SK-N-SH (cell line): ENCODE measurements around the gene MPO. TPM values are rescaled to one million over a fixed set of nuclear protein-coding genes. Genes with fewer than 3 reads are reported as not detected.
A peak's percentile ranks its signal among the peaks of the same experiment; 100 is the strongest.

Experiments
- CTCF ChIA-PET: fragments of 300-600, 350-600 bp; formaldehyde crosslinking; extraction: SDS; loops from one replicate; lab custom pipeline; 2021; lab: Yijun Ruan, JAX
- POLR2A ChIA-PET: fragments of 350-600 bp; sonication (Branson Sonifier 250); formaldehyde crosslinking; extraction: SDS; loops from one replicate; lab custom pipeline; 2020; ENCODE audit warnings: antibody characterized with exemption, inconsistent platforms; lab: Yijun Ruan, JAX
- DNase-seq: peaks from one replicate; pipeline ENCODE4 v3.0.0; 2012
- H2AFZ ChIP-seq: fragments of 200-600 bp; sonication (generic); 2 replicates; pipeline ENCODE4 v1.8.1; 2016; ENCODE audit warnings: antibody characterized with exemption, mild to moderate bottlenecking, low read depth
- H3F3A ChIP-seq: fragments of 200-600 bp; sonication (generic); replicated peaks from 2 replicates; pipeline ENCODE3; 2016; ENCODE audit warnings: antibody characterized with exemption, mild to moderate bottlenecking; ENCODE audit not compliant: insufficient read depth
- H3K27ac ChIP-seq, 2 experiments: fragments of 200-500 bp in 1 of 2; fragments of 200-600 bp in 1 of 2; sonication (Bioruptor generic) in 1 of 2; sonication (generic), shearing (Covaris generic) in 1 of 2; 2 replicates each; pipeline versions ENCODE4 v1.5.1 to v1.6.1; 2014 to 2016; ENCODE audit warnings: low read depth in 2 of 2, inconsistent platforms in 1 of 2, low read length in 1 of 2, mild to moderate bottlenecking in 1 of 2, mixed read lengths in 1 of 2
- H3K27me3 ChIP-seq: fragments of 200-600 bp; sonication (generic), shearing (Covaris generic); 2 replicates; pipeline ENCODE4 v1.6.1; 2016; ENCODE audit warnings: mixed run types; ENCODE audit not compliant: insufficient read depth
- H3K36me3 ChIP-seq, 2 experiments: fragments of 200-500 bp in 1 of 2; fragments of 200-600 bp in 1 of 2; sonication (Bioruptor generic) in 1 of 2; sonication (generic) in 1 of 2; replicated peaks in 1 of 2; 2 replicates each; pipeline versions ENCODE3 to v1.5.1; 2014 to 2016; ENCODE audit warnings: low read length in 1 of 2, mild to moderate bottlenecking in 1 of 2; ENCODE audit not compliant: insufficient read depth in 2 of 2, control insufficient read depth in 1 of 2
- H3K4me1 ChIP-seq, 2 experiments: fragments of 200-500 bp in 1 of 2; fragments of 200-600 bp in 1 of 2; sonication (Bioruptor generic) in 1 of 2; sonication (generic), shearing (Covaris generic) in 1 of 2; 2 replicates each; pipeline versions ENCODE4 v1.5.1 to v1.6.1; 2014 to 2016; ENCODE audit warnings: low read depth in 1 of 2, low read length in 1 of 2, mixed run types in 1 of 2; ENCODE audit not compliant: insufficient read depth in 2 of 2, control insufficient read depth in 1 of 2
- H3K4me2 ChIP-seq: fragments of 200-600 bp; sonication (generic), shearing (Covaris generic); 2 replicates; pipeline ENCODE4 v1.6.1; 2017; ENCODE audit warnings: mixed run types
- H3K4me3 ChIP-seq, 2 experiments: fragments of 200-500 bp in 1 of 2; fragments of 200-600 bp in 1 of 2; sonication (Bioruptor generic) in 1 of 2; sonication (generic), shearing (Covaris generic) in 1 of 2; 2 replicates each; pipeline versions ENCODE4 v1.5.1 to v1.8.1; 2014 to 2016; ENCODE audit warnings: low read depth in 2 of 2, inconsistent platforms in 1 of 2, low read length in 1 of 2, mild to moderate bottlenecking in 1 of 2, mixed read lengths in 1 of 2, moderate library complexity in 1 of 2
- H3K79me2 ChIP-seq: fragments of 200-600 bp; sonication (generic); 2 replicates; pipeline ENCODE4 v1.8.1; 2017; ENCODE audit warnings: mild to moderate bottlenecking; ENCODE audit not compliant: insufficient read depth
- H3K9ac ChIP-seq: fragments of 200-600 bp; sonication (generic); 2 replicates; pipeline ENCODE4 v1.6.1; 2017; ENCODE audit warnings: mixed run types
- H3K9me2 ChIP-seq: fragments of 200-600 bp; sonication (generic); 2 replicates; pipeline ENCODE4 v1.6.1; 2017; ENCODE audit warnings: mixed run types
- H3K9me3 ChIP-seq: fragments of 200-600 bp; sonication (generic); 2 replicates; pipeline ENCODE4 v1.6.1; 2017; ENCODE audit warnings: mixed run types, mild to moderate bottlenecking, moderate library complexity
- H4K20me1 ChIP-seq: fragments of 200-600 bp; sonication (generic); 2 replicates; pipeline ENCODE4 v1.6.1; 2017; ENCODE audit warnings: mild to moderate bottlenecking, mixed run types; ENCODE audit not compliant: insufficient read depth
- CHD2 ChIP-seq: fragments of 150-350 bp; IDR thresholded peaks from 2 replicates; pipeline ENCODE4 v1.6.1; 2018; ENCODE audit warnings: low read length; ENCODE audit not compliant: partially characterized antibody
- ELF1 ChIP-seq: IDR thresholded peaks from 2 replicates; pipeline ENCODE4 v1.4.0; 2012
- EP300 ChIP-seq, 2 experiments: IDR thresholded peaks; 2 replicates each; pipeline versions ENCODE4 v1.4.0 to v1.6.1; 2012; ENCODE audit warnings: borderline replicate concordance in 1 of 2, low read depth in 1 of 2, low read length in 1 of 2
- EZH2phosphoT487 ChIP-seq: fragments of 200-600 bp; sonication (generic); IDR thresholded peaks from 2 replicates; pipeline ENCODE4 v1.6.1; 2017; ENCODE audit warnings: low read depth, mixed run types, mild to moderate bottlenecking, antibody characterized with exemption, moderate library complexity, borderline replicate concordance
- FOSL2 ChIP-seq: IDR thresholded peaks from 2 replicates; pipeline ENCODE4 v1.4.0; 2012; ENCODE audit warnings: low read depth, mild to moderate bottlenecking, moderate library complexity, borderline replicate concordance
- FOXJ3 ChIP-seq: sonication (generic); formaldehyde crosslinking; IDR thresholded peaks from 2 replicates; pipeline ENCODE4 v1.5.1; 2020; ENCODE audit warnings: mild to moderate bottlenecking, missing genetic modification reagents
- FOXM1 ChIP-seq: IDR thresholded peaks from 2 replicates; pipeline ENCODE4 v1.4.0; 2012; ENCODE audit warnings: low read depth, mild to moderate bottlenecking
- JUND ChIP-seq: IDR thresholded peaks from 2 replicates; pipeline ENCODE4 v1.4.0; 2012
- PBX3 ChIP-seq: IDR thresholded peaks from 2 replicates; pipeline ENCODE4; 2012
- POLR2AphosphoS5 ChIP-seq: IDR thresholded peaks from 2 replicates; pipeline ENCODE4 v1.6.1; 2012; ENCODE audit warnings: low read depth, low read length
- RCOR1 ChIP-seq: fragments of 150-350 bp; IDR thresholded peaks from 2 replicates; pipeline ENCODE4 v1.6.1; 2017; ENCODE audit warnings: antibody characterized with exemption, low read length
- REST ChIP-seq: IDR thresholded peaks from 2 replicates; pipeline ENCODE4 v1.6.1; 2012; ENCODE audit warnings: mild to moderate bottlenecking, low read depth, low read length, moderate library complexity
- RXRA ChIP-seq: IDR thresholded peaks from 2 replicates; pipeline ENCODE4 v1.4.0; 2012; ENCODE audit warnings: low read depth, mild to moderate bottlenecking, borderline replicate concordance
- SIN3A ChIP-seq: IDR thresholded peaks from 2 replicates; pipeline ENCODE4 v1.6.1; 2012; ENCODE audit warnings: low read depth, mild to moderate bottlenecking, low read length, moderate library complexity, borderline replicate concordance
- TAF1 ChIP-seq: IDR thresholded peaks from 2 replicates; pipeline ENCODE4 v1.6.1; 2012; ENCODE audit warnings: low read depth, mild to moderate bottlenecking, low read length, moderate library complexity, borderline replicate concordance
- TCF12 ChIP-seq: IDR thresholded peaks from 2 replicates; pipeline ENCODE4 v1.4.0; 2012
- ZBTB33 ChIP-seq: IDR thresholded peaks from 2 replicates; pipeline ENCODE4 v1.4.0; 2012; ENCODE audit warnings: low read depth, borderline replicate concordance
- WGBS: methylation state at CpG from one replicate; pipeline ENCODE4 v1.1.6; 2017; ENCODE audit warnings: low lambda C conversion rate; 5-methylcytosine and 5-hydroxymethylcytosine counted together
- polyA plus RNA-seq, 3 experiments: library from polyadenylated mRNA; depleted of rRNA; stranded (reverse); fragments of >200 nt; gene quantifications; 2 replicates each; pipeline ENCODE4 v1.2.3, GENCODE V29; 2012
- TF ChIP-seq, protein P1 (sequence below): fragments of 150-350 bp; IDR thresholded peaks from 2 replicates; pipeline ENCODE4 v1.6.1; 2016; ENCODE audit warnings: mild to moderate bottlenecking, low read depth, low read length

MPO gene
- polyA plus RNA-seq, 1 of the 3 experiments (the other 2 are of a cell fraction) = not detected

DNA sequence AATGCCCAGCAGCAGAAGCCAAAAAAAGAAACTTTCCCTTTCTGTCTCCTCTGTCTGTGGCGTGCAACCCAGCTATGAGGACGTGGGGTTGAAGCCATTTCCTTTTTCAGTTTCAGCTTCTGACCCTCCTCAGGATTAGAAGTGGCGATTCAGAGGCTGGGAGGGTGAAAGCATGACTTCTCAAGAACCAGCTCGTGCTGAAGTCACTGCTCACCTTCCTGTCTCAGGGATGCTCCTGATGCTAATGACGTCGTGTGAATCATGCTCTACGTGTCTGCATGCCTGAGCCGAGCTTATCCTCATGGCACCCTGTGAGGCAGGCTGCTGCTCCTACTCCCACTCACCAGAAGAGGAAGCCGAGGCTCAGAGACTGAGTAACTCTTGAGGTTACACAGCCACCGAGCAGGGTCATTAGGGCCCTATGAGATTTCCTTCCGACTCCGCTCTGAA is 48.0 kb downstream of the MPO start (continued):
- TF ChIP-seq ZBTB33 (no peak), FOXM1 (no peak), TAF1 (no peak), ELF1 (no peak), FOSL2 (no peak), CHD2 (no peak), SIN3A (no peak), EP300 (IDR thresholded peaks at IDR 0.05; ENCODE audit: borderline replicate concordance in 1 of 2, low read depth in 1 of 2, low read length in 1 of 2) (no peak), POLR2AphosphoS5 (no peak)

GRCh38 chr17:58231641-58232040 is 49.1 kb downstream of the MPO start:
- no peak for DNase-seq
- TF ChIP-seq TCF12 = no peak
- TF ChIP-seq FOXJ3 = no peak
- TF ChIP-seq ELF1 = no peak
- no peak for TF ChIP-seq PBX3
- no peak for TF ChIP-seq CHD2
- Histone ChIP-seq H3K27ac (no peak overlapping the region), H3K9me3 (no peaks in the 10 kb centered on the region), H3K4me1 (no peaks in the 10 kb centered on the region), H2AFZ (0 out of 2 replicates have a peak overlapping the region, but pooled peaks have one; percentile 9), H3K27me3 (peaks cover 20% of the 10 kb centered on the region), H3K9ac (no peak overlapping the region), H3K4me3 (no peak overlapping the region), H3K4me2 (no peak overlapping the region), H3F3A (no peaks in the 10 kb centered on the region), H3K9me2 (no peaks in the 10 kb centered on the region), H3K79me2 (no peaks in the 10 kb centered on the region), H4K20me1 (no peaks in the 10 kb centered on the region), H3K36me3 (no peaks in the 10 kb centered on the region)
- ChIA-PET POLR2A (no interaction called here), CTCF (interaction anchor here (0.8 to 4.0 kb wide), 7 partner anchors 10 to 217 kb away, joined by 3 to 33 read pairs (median 4); partner anchors contain the start of gene MKS1)
- WGBS = 39% methylated on average over 2 of the region's 2 CpGs

GRCh38 chr17:58229881-58230280 is 50.9 kb downstream of the MPO start:
- no peaks in the 10 kb centered on the region for H3K36me3 ChIP-seq
- no peaks in the 10 kb centered on the region for H3F3A ChIP-seq
- H4K20me1 ChIP-seq = no peaks in the 10 kb centered on the region
- peaks cover 4% of the 10 kb centered on the region; the same call in 1 of the 2 replicates for H3K27me3 ChIP-seq
- H3K4me3 ChIP-seq = no peak overlapping the region
- ChIA-PET POLR2A (interaction anchor here (0.6 kb wide), 1 partner anchor 783 kb away, joined by 3 read pairs; no protein-coding TSS in a partner anchor), CTCF (interaction anchor here (0.6 to 4.0 kb wide), 5 partner anchors 11 to 205 kb away, joined by 3 to 33 read pairs (median 4); partner anchors contain the start of gene MKS1)
- 68% methylated on average over 4 of the region's 4 CpGs for WGBS
- no peak overlapping the region for H3K27ac ChIP-seq
- no peaks in the 10 kb centered on the region for H3K9me3 ChIP-seq
- H3K9ac ChIP-seq = no peak overlapping the region
- H3K4me1 ChIP-seq = no peaks in the 10 kb centered on the region
- no peak for DNase-seq
- H2AFZ ChIP-seq = no peak overlapping the region
- no peaks in the 10 kb centered on the region for H3K79me2 ChIP-seq
- no peaks in the 10 kb centered on the region for H3K9me2 ChIP-seq
- H3K4me2 ChIP-seq = no peak overlapping the region
- TF ChIP-seq EZH2phosphoT487 (no peak), ELF1 (no peak), EP300 (IDR thresholded peaks at IDR 0.05; ENCODE audit: borderline replicate concordance in 1 of 2, low read depth in 1 of 2, low read length in 1 of 2) (no peak), RCOR1 (no peak), RXRA (no peak), TCF12 (no peak), JUND (no peak), REST (no peak)
- TF ChIP-seq, protein P1, sequence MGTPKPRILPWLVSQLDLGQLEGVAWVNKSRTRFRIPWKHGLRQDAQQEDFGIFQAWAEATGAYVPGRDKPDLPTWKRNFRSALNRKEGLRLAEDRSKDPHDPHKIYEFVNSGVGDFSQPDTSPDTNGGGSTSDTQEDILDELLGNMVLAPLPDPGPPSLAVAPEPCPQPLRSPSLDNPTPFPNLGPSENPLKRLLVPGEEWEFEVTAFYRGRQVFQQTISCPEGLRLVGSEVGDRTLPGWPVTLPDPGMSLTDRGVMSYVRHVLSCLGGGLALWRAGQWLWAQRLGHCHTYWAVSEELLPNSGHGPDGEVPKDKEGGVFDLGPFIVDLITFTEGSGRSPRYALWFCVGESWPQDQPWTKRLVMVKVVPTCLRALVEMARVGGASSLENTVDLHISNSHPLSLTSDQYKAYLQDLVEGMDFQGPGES = no peak
